Measurements from ENCODE around the gene KRT10. TPM values are rescaled to one million over a fixed set of nuclear protein-coding genes. Genes with fewer than 3 reads are reported as not detected.

Gene KRT10
- total RNA-seq, 1 experiment from 2014 or later = 188 TPM

- H3K36me3 Mint-ChIP-seq (ENCODE audit: insufficient read depth, unreplicated experiment) = peaks cover 5% of the 10 kb centered on the region
- no peak overlapping the region for H3K4me3 Mint-ChIP-seq (ENCODE audit: low read depth, unreplicated experiment)
- CTCF ChIA-PET = interaction anchor here (1.5 to 2.1 kb wide), 3 partner anchors 9 to 15 kb away, joined by 3 to 5 read pairs (median 4); no protein-coding TSS in a partner anchor
- no TSS peak for BruUV-seq (replicated peaks)
- no peak for DNase-seq
- TF ChIP-seq CTCF (IDR thresholded peaks at IDR 0.05; ENCODE audit: unreplicated experiment) = no peak
- H3K27me3 Mint-ChIP-seq (ENCODE audit: unreplicated experiment) = no peaks in the 10 kb centered on the region
- intact Hi-C loops (cut with micrococcal nuclease; ENCODE audit: unreplicated experiment) = no loop called here
- H3K27ac Mint-ChIP-seq (ENCODE audit: unreplicated experiment) = no peak overlapping the region
- peaks cover 3% of the 10 kb centered on the region for H3K9me3 Mint-ChIP-seq (ENCODE audit: low read depth, unreplicated experiment)
- H3K4me1 Mint-ChIP-seq (ENCODE audit: low read depth, unreplicated experiment) = no peaks in the 10 kb centered on the region
These were observed 11.5 kb upstream of the KRT10 start for GRCh38 chr17:40833882-40834281.

GRCh38 chr17:40832840-40833239 is 10.4 kb upstream of the KRT10 start:
- CTCF ChIA-PET = interaction anchor here (0.7 to 2.1 kb wide), 13 partner anchors 8 to 1195 kb away, joined by 3 to 8 read pairs (median 3); no protein-coding TSS in a partner anchor
- Mint-ChIP-seq H3K36me3 (ENCODE audit: insufficient read depth, unreplicated experiment) (peaks cover 5% of the 10 kb centered on the region), H3K27me3 (ENCODE audit: unreplicated experiment) (no peaks in the 10 kb centered on the region), H3K4me1 (ENCODE audit: low read depth, unreplicated experiment) (no peaks in the 10 kb centered on the region), H3K9me3 (ENCODE audit: low read depth, unreplicated experiment) (peaks cover 3% of the 10 kb centered on the region), H3K27ac (ENCODE audit: unreplicated experiment) (no peak overlapping the region), H3K4me3 (ENCODE audit: low read depth, unreplicated experiment) (no peak overlapping the region)
- TF ChIP-seq CTCF (IDR thresholded peaks at IDR 0.05; ENCODE audit: unreplicated experiment) = no peak
- intact Hi-C loops (cut with micrococcal nuclease; ENCODE audit: unreplicated experiment) = no loop called here
- BruUV-seq (replicated peaks) = no TSS peak
- no peak for DNase-seq

GRCh38 chr17:40830085-40830776 is 7.8 kb upstream of the KRT10 start:
- CTCF ChIA-PET = interaction anchor here (0.6 to 1.2 kb wide), 4 partner anchors 10 to 1217 kb away, joined by 3 to 5 read pairs (median 3); no protein-coding TSS in a partner anchor
- intact Hi-C loops (cut with micrococcal nuclease; ENCODE audit: unreplicated experiment) = no loop called here
- Mint-ChIP-seq H3K36me3 (ENCODE audit: insufficient read depth, unreplicated experiment) (no peaks in the 10 kb centered on the region), H3K9me3 (ENCODE audit: low read depth, unreplicated experiment) (peaks cover 3% of the 10 kb centered on the region), H3K27me3 (ENCODE audit: unreplicated experiment) (no peaks in the 10 kb centered on the region), H3K4me3 (ENCODE audit: low read depth, unreplicated experiment) (no peak overlapping the region), H3K4me1 (ENCODE audit: low read depth, unreplicated experiment) (peaks cover 8% of the 10 kb centered on the region), H3K27ac (ENCODE audit: unreplicated experiment) (no peak overlapping the region)
- TF ChIP-seq CTCF (IDR thresholded peaks at IDR 0.05; ENCODE audit: unreplicated experiment) = no peak
- DNase-seq = no peak
- no TSS peak for BruUV-seq (replicated peaks)

- intact Hi-C loops (cut with micrococcal nuclease; ENCODE audit: unreplicated experiment) = loop anchor here (1.0 kb wide), 1 partner anchor 9 kb away; no protein-coding TSS in a partner anchor
- no peak for TF ChIP-seq CTCF (IDR thresholded peaks at IDR 0.05; ENCODE audit: unreplicated experiment)
- Mint-ChIP-seq H3K9me3 (ENCODE audit: low read depth, unreplicated experiment) (peaks cover 3% of the 10 kb centered on the region), H3K4me3 (ENCODE audit: low read depth, unreplicated experiment) (no peak overlapping the region), H3K27ac (ENCODE audit: unreplicated experiment) (no peak overlapping the region), H3K27me3 (ENCODE audit: unreplicated experiment) (no peaks in the 10 kb centered on the region), H3K36me3 (ENCODE audit: insufficient read depth, unreplicated experiment) (no peaks in the 10 kb centered on the region), H3K4me1 (ENCODE audit: low read depth, unreplicated experiment) (peaks cover 8% of the 10 kb centered on the region)
- no peak for DNase-seq
- no TSS peak for BruUV-seq (replicated peaks)
- CTCF ChIA-PET = interaction anchor here (0.9 to 1.8 kb wide), 4 partner anchors 11 to 22 kb away, joined by 3 to 4 read pairs (median 3); no protein-coding TSS in a partner anchor
These were observed 6.1 kb upstream of the KRT10 start for GRCh38 chr17:40828454-40829044.
